ENCODE measurements around the gene SERAC1. TPM values are rescaled to one million over a fixed set of nuclear protein-coding genes. Genes with fewer than 3 reads are reported as not detected.

The SERAC1 gene
- total RNA-seq, 3 donors from 2014 or later (not counting 1 experiment from before 2014, with no cell fraction given), result 2.1 to 3.0 (median 2.3) TPM

DNA sequence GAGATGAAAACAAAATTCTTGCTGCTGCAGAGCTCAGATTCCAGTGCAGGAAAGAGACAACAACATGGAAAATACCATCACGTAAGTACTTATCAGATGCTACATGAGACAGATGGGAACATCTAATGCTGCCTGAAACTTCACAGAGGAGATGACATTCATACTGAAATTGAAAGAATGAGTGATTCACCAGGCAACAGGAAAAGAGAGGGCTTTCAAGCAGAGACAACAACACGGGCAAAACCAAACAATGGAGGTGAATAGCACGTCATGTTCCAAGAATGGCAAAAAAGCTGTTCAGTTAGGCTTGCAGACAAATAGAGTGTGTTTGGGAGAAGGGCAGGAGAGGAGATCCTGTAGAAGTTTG is 39.3 kb upstream of the SERAC1 start:
- TF ChIP-seq CTCF (IDR thresholded peaks at IDR 0.05), result no peak
- H3K36me3 ChIP-seq (ENCODE audit: control insufficient read depth, insufficient read depth, low read length), result no peaks in the 10 kb centered on the region
- no peak overlapping the region for H3K27ac ChIP-seq (ENCODE audit: low read length)
- DNase-seq (no peak), ATAC-seq (no peak)
- Mint-ChIP-seq H3K9me3 (no peaks in the 10 kb centered on the region), H3K27ac (no peak overlapping the region), H3K36me3 (no peaks in the 10 kb centered on the region), H3K27me3 (ENCODE audit: low read depth in 2 of 2) (peaks cover 12 to 41% of the 10 kb centered on the region in 2 donors), H3K4me3 (no peak overlapping the region), H3K4me1 (peaks cover 6 to 15% of the 10 kb centered on the region in 2 donors)
- no peak overlapping the region for H3K4me3 ChIP-seq (ENCODE audit: low read length)
- no peaks in the 10 kb centered on the region for H3K27me3 ChIP-seq (ENCODE audit: control insufficient read depth, insufficient read depth, low read length)
- H3K4me1 ChIP-seq (ENCODE audit: control insufficient read depth, insufficient read depth, low read length), result no peaks in the 10 kb centered on the region
- WGBS (ENCODE audit: insufficient coverage), result 54% methylated on average over 3 of the region's 3 CpGs
- H3K9me3 ChIP-seq (ENCODE audit: control insufficient read depth, insufficient read depth, low read length), result no peaks in the 10 kb centered on the region
- intact Hi-C loops (cut with micrococcal nuclease), result no loop called here

DNA sequence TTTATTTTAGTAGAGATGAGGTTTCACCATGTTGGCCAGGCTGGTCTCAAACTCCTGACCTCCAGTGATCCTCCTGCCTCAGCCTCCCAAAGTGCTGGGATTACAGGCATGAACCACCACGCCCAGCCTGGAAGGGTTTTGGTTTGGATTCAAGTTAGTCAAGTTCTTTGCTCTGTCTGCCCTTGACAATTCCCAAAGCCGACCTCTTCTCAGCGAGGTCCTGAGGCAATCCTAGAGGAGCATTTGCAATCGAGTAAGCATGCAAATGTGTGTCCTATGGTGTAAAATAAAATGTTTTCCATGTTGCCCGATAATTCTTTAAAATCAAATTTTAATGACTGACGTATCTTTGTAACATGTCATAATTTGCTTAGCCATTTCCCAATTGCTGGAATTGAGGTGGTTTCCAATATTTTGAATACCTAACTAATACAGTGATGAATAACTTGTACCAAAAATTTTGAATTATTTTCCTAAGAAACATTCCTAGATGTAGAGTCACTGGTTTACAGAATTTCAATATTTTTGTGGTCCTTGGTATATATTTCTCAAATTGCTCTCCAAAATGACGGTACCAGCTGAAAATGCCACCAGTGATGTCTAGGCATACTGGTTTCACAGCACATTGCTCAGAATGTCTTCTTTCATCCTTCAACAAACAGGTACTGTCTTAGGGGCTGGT is 38.8 kb upstream of the SERAC1 start:
- Mint-ChIP-seq H3K4me1 (peaks cover 6 to 14% of the 10 kb centered on the region in 2 donors), H3K9me3 (no peaks in the 10 kb centered on the region), H3K36me3 (no peaks in the 10 kb centered on the region), H3K27ac (no peak overlapping the region), H3K27me3 (ENCODE audit: low read depth in 2 of 2) (peaks cover 12 to 41% of the 10 kb centered on the region in 2 donors), H3K4me3 (no peak overlapping the region)
- Histone ChIP-seq H3K9me3 (ENCODE audit: control insufficient read depth, insufficient read depth, low read length) (no peaks in the 10 kb centered on the region), H3K4me1 (ENCODE audit: control insufficient read depth, insufficient read depth, low read length) (no peaks in the 10 kb centered on the region), H3K27ac (ENCODE audit: low read length) (no peak overlapping the region), H3K4me3 (ENCODE audit: low read length) (no peak overlapping the region), H3K27me3 (ENCODE audit: control insufficient read depth, insufficient read depth, low read length) (no peaks in the 10 kb centered on the region), H3K36me3 (ENCODE audit: control insufficient read depth, insufficient read depth, low read length) (no peaks in the 10 kb centered on the region)
- no peak for ATAC-seq
- 89% methylated on average over 7 of the region's 7 CpGs for WGBS (ENCODE audit: insufficient coverage)
- DNase-seq, result no peak
- TF ChIP-seq CTCF (IDR thresholded peaks at IDR 0.05), result no peak
- intact Hi-C loops (cut with micrococcal nuclease), result no loop called here

DNA sequence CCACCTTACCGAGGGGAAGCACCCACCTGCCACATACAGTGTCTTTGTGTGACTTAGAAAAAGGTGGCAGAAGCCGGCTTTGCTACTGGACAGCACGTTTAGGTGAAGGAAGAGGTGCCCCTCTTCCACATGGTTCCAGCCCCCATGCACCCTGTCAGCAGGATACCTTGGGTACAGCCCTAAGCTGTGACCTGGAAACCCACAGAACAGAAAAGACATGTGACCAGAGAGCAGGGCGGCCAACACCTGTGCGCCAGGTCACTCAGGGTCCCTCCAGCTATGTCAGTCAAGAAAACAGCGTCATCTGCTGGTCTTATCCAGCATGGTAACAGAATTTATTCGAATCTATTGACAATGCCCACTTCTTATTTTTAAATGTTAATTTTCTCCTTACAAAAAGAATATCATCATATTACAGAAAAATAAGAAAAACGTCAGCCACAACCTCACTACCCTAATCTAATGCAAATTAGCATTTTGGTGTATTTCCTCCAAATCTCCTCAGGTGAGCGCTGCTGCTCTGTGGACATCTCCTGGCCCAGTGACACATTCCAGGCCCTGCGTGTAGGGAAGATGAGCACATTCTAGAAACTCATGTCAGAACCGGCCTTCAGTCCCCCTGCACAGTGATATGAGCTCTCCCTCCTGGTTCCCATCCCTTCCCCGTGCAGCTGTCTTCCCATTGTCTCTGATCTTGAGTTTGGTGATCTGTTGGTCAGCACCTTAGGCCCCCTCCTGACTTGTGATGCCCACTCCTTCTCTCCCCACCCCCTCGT is 37.3 kb upstream of the SERAC1 start:
- Mint-ChIP-seq H3K9me3 (no peaks in the 10 kb centered on the region), H3K4me1 (peaks cover 6 to 10% of the 10 kb centered on the region in 2 donors), H3K36me3 (no peaks in the 10 kb centered on the region), H3K4me3 (no peak overlapping the region), H3K27me3 (ENCODE audit: low read depth in 2 of 2) (peaks cover 12 to 41% of the 10 kb centered on the region in 2 donors), H3K27ac (no peak overlapping the region)
- intact Hi-C loops (cut with micrococcal nuclease), result no loop called here
- H3K9me3 ChIP-seq (ENCODE audit: control insufficient read depth, insufficient read depth, low read length), result no peaks in the 10 kb centered on the region
- H3K4me3 ChIP-seq (ENCODE audit: low read length), result no peak overlapping the region
- no peaks in the 10 kb centered on the region for H3K27me3 ChIP-seq (ENCODE audit: control insufficient read depth, insufficient read depth, low read length)
- H3K27ac ChIP-seq (ENCODE audit: low read length), result no peak overlapping the region
- WGBS (ENCODE audit: insufficient coverage), result 85% methylated on average over 13 of the region's 13 CpGs
- DNase-seq, result no peak
- no peaks in the 10 kb centered on the region for H3K4me1 ChIP-seq (ENCODE audit: control insufficient read depth, insufficient read depth, low read length)
- TF ChIP-seq CTCF (IDR thresholded peaks at IDR 0.05), result no peak
- no peaks in the 10 kb centered on the region for H3K36me3 ChIP-seq (ENCODE audit: control insufficient read depth, insufficient read depth, low read length)
- ATAC-seq, result no peak
